Mesenchymal stem cell (in vitro differentiated cells and primary cell): ENCODE data around the gene MLXIP.

Experiments used
- DNase-seq: peaks from one replicate; pipeline ENCODE4 v3.0.0-alpha.2; 2013
- H2AFZ ChIP-seq: one replicate; pipeline ENCODE4 v1.6.1; 2013; ENCODE audit warnings: low read depth, mild to moderate bottlenecking, control low read depth, inconsistent platforms, low read length, moderate library complexity
- H2AK5ac ChIP-seq: 2 replicates; pipeline ENCODE4 v1.6.1; 2013; ENCODE audit warnings: low read length, moderate library complexity, mild to moderate bottlenecking, inconsistent platforms; ENCODE audit not compliant: severe bottlenecking
- H2BK120ac ChIP-seq: one replicate; pipeline ENCODE4 v1.6.1; 2013; ENCODE audit warnings: low read depth, mild to moderate bottlenecking, inconsistent platforms, low read length, moderate library complexity
- H2BK12ac ChIP-seq, 2 experiments: one replicate each; pipeline ENCODE4 v1.6.1; 2013; ENCODE audit warnings: inconsistent platforms in 2 of 2, low read length in 2 of 2, mild to moderate bottlenecking in 2 of 2, moderate library complexity in 2 of 2, control low read depth in 1 of 2
- H2BK15ac ChIP-seq: one replicate; pipeline ENCODE4 v1.6.1; 2013; ENCODE audit warnings: mild to moderate bottlenecking, low read depth, inconsistent platforms; ENCODE audit not compliant: poor library complexity, severe bottlenecking
- H2BK5ac ChIP-seq: 2 replicates; pipeline ENCODE4 v1.6.1; 2013; ENCODE audit warnings: low read depth, mild to moderate bottlenecking, low read length, control low read depth, inconsistent platforms; ENCODE audit not compliant: poor library complexity, severe bottlenecking
- H3K14ac ChIP-seq, 2 experiments: one replicate each; pipeline ENCODE4 v1.6.1; 2013; ENCODE audit warnings: inconsistent platforms in 2 of 2, low read length in 2 of 2, control low read depth in 1 of 2, mild to moderate bottlenecking in 1 of 2, moderate library complexity in 1 of 2
- H3K18ac ChIP-seq, 2 experiments: one replicate each; pipeline ENCODE4 v1.6.1; 2013; ENCODE audit warnings: inconsistent platforms in 2 of 2, low read length in 2 of 2, control low read depth in 1 of 2, low read depth in 1 of 2, mild to moderate bottlenecking in 1 of 2
- H3K23ac ChIP-seq, 2 experiments: one replicate each; pipeline ENCODE4 v1.6.1; 2013; ENCODE audit warnings: inconsistent platforms in 2 of 2, low read length in 2 of 2, mild to moderate bottlenecking in 2 of 2, moderate library complexity in 2 of 2, control low read depth in 1 of 2
- H3K27ac ChIP-seq: 2 replicates; pipeline ENCODE4 v1.5.1; 2013; ENCODE audit warnings: mild to moderate bottlenecking, moderate library complexity, low read length, control low read depth, inconsistent platforms; ENCODE audit not compliant: poor library complexity, severe bottlenecking
- H3K27me3 ChIP-seq, 2 experiments: 2 replicates each; pipeline versions ENCODE4 v1.6.1 to v1.7.0; 2013; ENCODE audit warnings: low read length in 2 of 2, mild to moderate bottlenecking in 2 of 2, moderate library complexity in 2 of 2, control low read depth in 1 of 2, inconsistent platforms in 1 of 2; ENCODE audit not compliant: control insufficient read depth in 1 of 2, insufficient read depth in 1 of 2
- H3K36me3 ChIP-seq, 2 experiments: 2 replicates each; pipeline versions ENCODE4 v1.6.1 to v1.7.0; 2013; ENCODE audit warnings: low read length in 2 of 2, control low read depth in 1 of 2, inconsistent platforms in 1 of 2, low read depth in 1 of 2, mild to moderate bottlenecking in 1 of 2; ENCODE audit not compliant: insufficient read depth in 2 of 2, control insufficient read depth in 1 of 2
- H3K4ac ChIP-seq, 2 experiments: one replicate each; pipeline ENCODE4 v1.6.1; 2013; ENCODE audit warnings: inconsistent platforms in 2 of 2, low read length in 2 of 2, mild to moderate bottlenecking in 2 of 2, moderate library complexity in 2 of 2, control low read depth in 1 of 2, low read depth in 1 of 2
- H3K4me1 ChIP-seq: 2 replicates; pipeline ENCODE4 v1.6.1; 2013; ENCODE audit warnings: low read depth, low read length, control low read depth; ENCODE audit not compliant: control insufficient read depth, insufficient read depth
- H3K4me2 ChIP-seq: 2 replicates; pipeline ENCODE4 v1.6.1; 2013; ENCODE audit warnings: low read length, mild to moderate bottlenecking, inconsistent platforms; ENCODE audit not compliant: poor library complexity, severe bottlenecking
- H3K4me3 ChIP-seq, 2 experiments: 2 replicates each; pipeline versions ENCODE4 v1.5.1 to v1.7.0; 2013; ENCODE audit warnings: low read length in 2 of 2, mild to moderate bottlenecking in 2 of 2, control low read depth in 1 of 2, low read depth in 1 of 2; ENCODE audit not compliant: insufficient read depth in 1 of 2
- H3K79me1 ChIP-seq: replicated peaks from 2 replicates; pipeline ENCODE4 v1.6.1; 2013; ENCODE audit warnings: mild to moderate bottlenecking, control low read depth, low read length, inconsistent platforms; ENCODE audit not compliant: poor library complexity, severe bottlenecking
- H3K9ac ChIP-seq: 2 replicates; pipeline ENCODE4 v1.7.0; 2013; ENCODE audit warnings: mild to moderate bottlenecking, low read length, moderate library complexity
- H3K9me3 ChIP-seq: 2 replicates; pipeline ENCODE4 v1.7.0; 2013; ENCODE audit warnings: mild to moderate bottlenecking, low read length; ENCODE audit not compliant: control insufficient read depth
- H4K8ac ChIP-seq: one replicate; pipeline ENCODE4 v1.6.1; 2013; ENCODE audit warnings: inconsistent platforms, mild to moderate bottlenecking, low read length, moderate library complexity
- H4K91ac ChIP-seq: one replicate; pipeline ENCODE4 v1.6.1; 2013; ENCODE audit warnings: mild to moderate bottlenecking, low read length, inconsistent platforms
- WGBS: methylation state at CpG from one replicate; pipeline ENCODE4 v1.1.7; 2013; ENCODE audit warnings: mixed read lengths; 5-methylcytosine and 5-hydroxymethylcytosine counted together

MLXIP gene

GRCh38 chr12:122167356-122167925, 88.9 kb downstream of the MLXIP start:
- DNase-seq: no peak
- no peak overlapping the region for H3K4ac ChIP-seq
- H2BK120ac ChIP-seq: no peak overlapping the region
- no peak overlapping the region for H4K91ac ChIP-seq
- WGBS: 97% methylated on average over 10 of the region's 10 CpGs
- no peak overlapping the region for H3K4me3 ChIP-seq
- no peaks in the 10 kb centered on the region for H3K36me3 ChIP-seq
- no peaks in the 10 kb centered on the region for H3K9me3 ChIP-seq
- no peak overlapping the region for H3K14ac ChIP-seq
- no peak overlapping the region for H2BK12ac ChIP-seq
- no peak overlapping the region for H3K18ac ChIP-seq
- peaks cover 6 to 32% of the 10 kb centered on the region in 2 experiments for H3K27me3 ChIP-seq
- no peak overlapping the region for H3K27ac ChIP-seq
- H2AFZ ChIP-seq: no peak overlapping the region
- no peaks in the 10 kb centered on the region for H3K79me1 ChIP-seq
- no peaks in the 10 kb centered on the region for H3K4me1 ChIP-seq
- H3K4me2 ChIP-seq: no peak overlapping the region
- no peak overlapping the region for H2BK15ac ChIP-seq
- H3K9ac ChIP-seq: no peak overlapping the region
- H2AK5ac ChIP-seq: no peak overlapping the region
- no peak overlapping the region for H2BK5ac ChIP-seq
- no peak overlapping the region for H3K23ac ChIP-seq
- no peak overlapping the region for H4K8ac ChIP-seq

- H2BK5ac ChIP-seq: no peak overlapping the region
- peaks cover 11 to 31% of the 10 kb centered on the region in 2 experiments for H3K27me3 ChIP-seq
- H3K4me1 ChIP-seq: no peaks in the 10 kb centered on the region
- no peak overlapping the region for H3K4me2 ChIP-seq
- H2AK5ac ChIP-seq: no peak overlapping the region
- DNase-seq: no peak
- no peak overlapping the region for H3K14ac ChIP-seq
- no peak overlapping the region for H2BK12ac ChIP-seq
- no peaks in the 10 kb centered on the region for H3K36me3 ChIP-seq
- no peak overlapping the region for H2BK15ac ChIP-seq
- H4K8ac ChIP-seq: no peak overlapping the region
- 97% methylated on average over 2 of the region's 3 CpGs for WGBS
- no peak overlapping the region for H2AFZ ChIP-seq
- no peak overlapping the region for H3K4ac ChIP-seq
- no peak overlapping the region for H3K18ac ChIP-seq
- no peak overlapping the region for H4K91ac ChIP-seq
- no peak overlapping the region for H3K9ac ChIP-seq
- no peaks in the 10 kb centered on the region for H3K79me1 ChIP-seq
- H3K27ac ChIP-seq: no peak overlapping the region
- no peak overlapping the region for H3K23ac ChIP-seq
- no peak overlapping the region for H3K4me3 ChIP-seq
- H3K9me3 ChIP-seq: no peaks in the 10 kb centered on the region
- H2BK120ac ChIP-seq: no peak overlapping the region
These were observed 89.9 kb downstream of the MLXIP start for GRCh38 chr12:122168492-122168891.

DNA sequence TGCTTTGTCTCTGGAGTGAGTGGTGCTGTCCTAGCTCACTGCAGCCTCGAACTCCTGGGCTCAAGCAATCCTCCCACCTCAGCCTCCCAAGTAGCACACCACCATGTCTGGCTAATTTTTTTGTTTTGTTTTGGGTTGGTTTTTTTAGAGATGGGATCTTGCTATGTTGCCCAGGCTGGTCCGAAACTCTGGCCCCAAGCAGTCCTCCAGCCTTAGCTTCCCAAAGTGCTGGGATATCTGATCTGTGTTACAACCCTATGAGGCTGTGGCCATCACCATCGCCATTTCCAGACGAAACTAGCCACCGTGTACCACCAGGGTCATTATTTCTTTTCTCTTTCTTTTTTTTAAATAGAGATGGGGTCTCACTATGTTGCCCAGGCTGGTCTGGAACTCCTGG, 92.8 kb downstream of the MLXIP start:
- no peak for DNase-seq
- no peak overlapping the region for H3K27ac ChIP-seq

GRCh38 chr12:122172262-122172939, 93.8 kb downstream of the MLXIP start:
- 72% methylated on average over 17 of the region's 17 CpGs for WGBS
- DNase-seq: no peak
- Histone ChIP-seq H3K9me3 (no peaks in the 10 kb centered on the region), H2BK120ac (no peak overlapping the region), H2BK12ac (no peak overlapping the region), H3K4ac (no peak overlapping the region), H3K23ac (no peak overlapping the region), H3K4me2 (no peak overlapping the region), H3K27me3 (peaks cover 14 to 24% of the 10 kb centered on the region in 2 experiments), H2AFZ (no peak overlapping the region), H4K91ac (no peak overlapping the region), H2BK5ac (no peak overlapping the region), H3K18ac (no peak overlapping the region), H2AK5ac (no peak overlapping the region), H2BK15ac (no peak overlapping the region), H3K27ac (no peak overlapping the region), H3K14ac (no peak overlapping the region), H3K4me3 (no peak overlapping the region), H3K4me1 (no peaks in the 10 kb centered on the region), H3K79me1 (no peaks in the 10 kb centered on the region), H3K9ac (no peak overlapping the region), H3K36me3 (no peaks in the 10 kb centered on the region), H4K8ac (no peak overlapping the region)

More for the DNA sequence above, 92.8 kb downstream of the MLXIP start:
- no peak overlapping the region for H2BK120ac ChIP-seq
- H3K36me3 ChIP-seq: no peaks in the 10 kb centered on the region
- no peak overlapping the region for H2AK5ac ChIP-seq
- no peak overlapping the region for H2BK15ac ChIP-seq
- H4K8ac ChIP-seq: no peak overlapping the region
- H3K4me2 ChIP-seq: no peak overlapping the region
- H3K79me1 ChIP-seq: no peaks in the 10 kb centered on the region
- no peaks in the 10 kb centered on the region for H3K4me1 ChIP-seq
- 89% methylated on average over 1 of the region's 5 CpGs for WGBS
- no peak overlapping the region for H3K23ac ChIP-seq
- H3K9ac ChIP-seq: no peak overlapping the region
- no peak overlapping the region for H2BK12ac ChIP-seq
- no peak overlapping the region for H4K91ac ChIP-seq
- no peak overlapping the region for H3K4ac ChIP-seq
- H3K18ac ChIP-seq: no peak overlapping the region
- peaks cover 14 to 27% of the 10 kb centered on the region in 2 experiments for H3K27me3 ChIP-seq
- no peak overlapping the region for H3K14ac ChIP-seq
- H2BK5ac ChIP-seq: no peak overlapping the region
- no peaks in the 10 kb centered on the region for H3K9me3 ChIP-seq
- no peak overlapping the region for H3K4me3 ChIP-seq
- no peak overlapping the region for H2AFZ ChIP-seq
